SK-N-SH treated with all-trans-retinoic acid at 6 μM for 48 hours (cell line): ENCODE data around the gene DMRTC2.

Experiments used
- ATAC-seq: fragments of 200-7000 bp; cut with Tn5 transposase; 3 replicates; pipeline ENCODE4 v1.9.1; 2020; ENCODE audit warnings: mild to moderate bottlenecking, moderate library complexity
- ARNTL ChIP-seq: fragments of 450-650 bp; formaldehyde crosslinking; IDR thresholded peaks from 2 replicates; pipeline ENCODE4 v1.5.0; 2020; ENCODE audit warnings: low read depth, mild to moderate bottlenecking, moderate library complexity, borderline replicate concordance
- BACH2 ChIP-seq: fragments of 250-450 bp; sonication (Bioruptor Pico); IDR thresholded peaks from 2 replicates; pipeline ENCODE4 v1.9.0; 2021; ENCODE audit warnings: mild to moderate bottlenecking, borderline replicate concordance
- CSDC2 ChIP-seq: fragments of 250-450 bp; sonication (Bioruptor Pico); IDR thresholded peaks from 2 replicates; pipeline ENCODE4 v1.5.0; 2020; ENCODE audit warnings: mild to moderate bottlenecking, moderate library complexity
- ESRRG ChIP-seq: fragments of 250-450 bp; sonication (Bioruptor Pico); IDR thresholded peaks from 2 replicates; pipeline ENCODE4 v1.6.1; 2021; ENCODE audit warnings: mild to moderate bottlenecking
- GLIS3 ChIP-seq: fragments of 250-450 bp; sonication (Bioruptor Pico); IDR thresholded peaks from 2 replicates; pipeline ENCODE4 v1.5.0; 2020; ENCODE audit warnings: mild to moderate bottlenecking, moderate library complexity
- ISL1 ChIP-seq: fragments of 250-450 bp; sonication (Bioruptor Pico); IDR thresholded peaks from 2 replicates; pipeline ENCODE4 v2.1.2; 2022; ENCODE audit warnings: mild to moderate bottlenecking, moderate library complexity
- OSR1 ChIP-seq: fragments of 250-450 bp; sonication (Bioruptor Pico); IDR thresholded peaks from 2 replicates; pipeline ENCODE4 v1.8.0; 2022; ENCODE audit warnings: moderate library complexity, mild to moderate bottlenecking, inconsistent platforms
- PPARA ChIP-seq: fragments of 250-450 bp; sonication (Bioruptor Pico); IDR thresholded peaks from 2 replicates; pipeline ENCODE4 v1.5.0; 2020; ENCODE audit warnings: mild to moderate bottlenecking, borderline replicate concordance
- RARB ChIP-seq: fragments of 250-450 bp; sonication (Bioruptor Pico); IDR thresholded peaks from 2 replicates; pipeline ENCODE4 v1.8.0; 2021; ENCODE audit warnings: mild to moderate bottlenecking, moderate library complexity
- SNAI2 ChIP-seq: fragments of 250-450 bp; sonication (Bioruptor Pico); IDR thresholded peaks from 2 replicates; pipeline ENCODE4 v1.5.0; 2020; ENCODE audit warnings: mild to moderate bottlenecking, moderate library complexity
- TCF4 ChIP-seq: fragments of 250-450 bp; sonication (Bioruptor Pico); IDR thresholded peaks from 2 replicates; pipeline ENCODE4 v1.8.0; 2021; ENCODE audit warnings: mild to moderate bottlenecking, moderate library complexity, borderline replicate concordance
- TOX ChIP-seq: fragments of 250-450 bp; sonication (Bioruptor Pico); IDR thresholded peaks from 2 replicates; pipeline ENCODE4 v1.8.0; 2021; ENCODE audit warnings: mild to moderate bottlenecking, moderate library complexity, borderline replicate concordance
- ZC3H10 ChIP-seq: fragments of 250-450 bp; sonication (Bioruptor Pico); IDR thresholded peaks from 2 replicates; pipeline ENCODE4 v1.5.1; 2021; ENCODE audit warnings: mild to moderate bottlenecking, moderate library complexity
- ZFP3 ChIP-seq: fragments of 250-450 bp; sonication (Bioruptor Pico); IDR thresholded peaks from 2 replicates; pipeline ENCODE4 v1.5.0; 2020; ENCODE audit warnings: mild to moderate bottlenecking, moderate library complexity
- ZFP30 ChIP-seq: fragments of 450-650 bp; formaldehyde crosslinking; IDR thresholded peaks from 2 replicates; pipeline ENCODE4 v1.5.0; 2022; ENCODE audit warnings: mild to moderate bottlenecking, moderate library complexity
- ZNF565 ChIP-seq: fragments of 450-650 bp; formaldehyde crosslinking; conservative IDR thresholded peaks from 2 replicates; pipeline ENCODE4 v1.5.0; 2020; ENCODE audit warnings: low read depth, mild to moderate bottlenecking, moderate library complexity
- ZNF70 ChIP-seq: fragments of 450-650 bp; formaldehyde crosslinking; IDR thresholded peaks from 2 replicates; pipeline ENCODE4 v1.5.0; 2020; ENCODE audit warnings: mild to moderate bottlenecking, moderate library complexity
- ZNF8 ChIP-seq: fragments of 450-650 bp; formaldehyde crosslinking; IDR thresholded peaks from 2 replicates; pipeline ENCODE4 v1.5.0; 2020; ENCODE audit warnings: mild to moderate bottlenecking, moderate library complexity
- TF ChIP-seq, protein P1 (sequence below): fragments of 250-450 bp; sonication (Bioruptor Pico); IDR thresholded peaks from 2 replicates; pipeline ENCODE4 v1.8.0; 2020; ENCODE audit warnings: mild to moderate bottlenecking, moderate library complexity, borderline replicate concordance
- TF ChIP-seq, protein P2 (sequence below): fragments of 250-450 bp; sonication (Bioruptor Pico); IDR thresholded peaks from 2 replicates; pipeline ENCODE4 v1.5.1; 2020; ENCODE audit warnings: low read depth, mild to moderate bottlenecking, moderate library complexity
- TF ChIP-seq, protein P3 (sequence below): fragments of 250-450 bp; sonication (Bioruptor Pico); IDR thresholded peaks from 2 replicates; pipeline ENCODE4 v1.5.1; 2021; ENCODE audit warnings: mild to moderate bottlenecking, moderate library complexity
- TF ChIP-seq, protein P4 (sequence below): fragments of 250-450 bp; sonication (Bioruptor Pico); IDR thresholded peaks from 2 replicates; pipeline ENCODE4 v1.5.0; 2020; ENCODE audit warnings: mild to moderate bottlenecking, moderate library complexity

DMRTC2 gene

DNA sequence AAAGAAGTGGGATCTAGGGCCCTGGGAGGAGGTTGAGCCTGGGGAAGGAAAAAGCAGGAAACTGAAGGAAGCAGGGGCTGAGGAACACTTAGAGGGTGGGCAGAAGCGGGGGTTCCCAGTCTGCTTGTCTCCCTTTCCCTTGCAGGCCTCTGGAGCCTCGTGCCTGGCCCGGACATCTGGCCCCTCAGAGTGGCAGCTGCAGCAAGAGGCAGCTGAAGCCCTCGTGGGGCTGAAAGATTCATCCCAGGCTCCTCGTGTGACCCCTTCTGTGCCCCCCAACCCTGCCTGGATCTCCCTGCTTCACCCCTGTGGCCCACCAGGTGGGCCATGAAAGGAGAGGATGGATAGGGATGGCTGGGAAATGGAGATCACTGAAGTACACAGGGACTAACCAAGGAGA, 5.5 kb downstream of the DMRTC2 start:
- TF ChIP-seq ZNF70 (CRISPR knock-in tag) (no peak), ESRRG (no peak), ZC3H10 (no peak), CSDC2 (CRISPR knock-in tag) (no peak), SNAI2 (CRISPR knock-in tag) (no peak), ZNF565 (CRISPR knock-in tag) (no peak), RARB (no peak), GLIS3 (CRISPR knock-in tag) (no peak), ARNTL (CRISPR knock-in tag) (no peak), ISL1 (CRISPR knock-in tag) (no peak), BACH2 (CRISPR knock-in tag) (no peak), PPARA (CRISPR knock-in tag) (no peak)
- TF ChIP-seq, protein P1, sequence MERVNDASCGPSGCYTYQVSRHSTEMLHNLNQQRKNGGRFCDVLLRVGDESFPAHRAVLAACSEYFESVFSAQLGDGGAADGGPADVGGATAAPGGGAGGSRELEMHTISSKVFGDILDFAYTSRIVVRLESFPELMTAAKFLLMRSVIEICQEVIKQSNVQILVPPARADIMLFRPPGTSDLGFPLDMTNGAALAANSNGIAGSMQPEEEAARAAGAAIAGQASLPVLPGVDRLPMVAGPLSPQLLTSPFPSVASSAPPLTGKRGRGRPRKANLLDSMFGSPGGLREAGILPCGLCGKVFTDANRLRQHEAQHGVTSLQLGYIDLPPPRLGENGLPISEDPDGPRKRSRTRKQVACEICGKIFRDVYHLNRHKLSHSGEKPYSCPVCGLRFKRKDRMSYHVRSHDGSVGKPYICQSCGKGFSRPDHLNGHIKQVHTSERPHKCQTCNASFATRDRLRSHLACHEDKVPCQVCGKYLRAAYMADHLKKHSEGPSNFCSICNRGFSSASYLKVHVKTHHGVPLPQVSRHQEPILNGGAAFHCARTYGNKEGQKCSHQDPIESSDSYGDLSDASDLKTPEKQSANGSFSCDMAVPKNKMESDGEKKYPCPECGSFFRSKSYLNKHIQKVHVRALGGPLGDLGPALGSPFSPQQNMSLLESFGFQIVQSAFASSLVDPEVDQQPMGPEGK = no peak
- TF ChIP-seq, protein P2, sequence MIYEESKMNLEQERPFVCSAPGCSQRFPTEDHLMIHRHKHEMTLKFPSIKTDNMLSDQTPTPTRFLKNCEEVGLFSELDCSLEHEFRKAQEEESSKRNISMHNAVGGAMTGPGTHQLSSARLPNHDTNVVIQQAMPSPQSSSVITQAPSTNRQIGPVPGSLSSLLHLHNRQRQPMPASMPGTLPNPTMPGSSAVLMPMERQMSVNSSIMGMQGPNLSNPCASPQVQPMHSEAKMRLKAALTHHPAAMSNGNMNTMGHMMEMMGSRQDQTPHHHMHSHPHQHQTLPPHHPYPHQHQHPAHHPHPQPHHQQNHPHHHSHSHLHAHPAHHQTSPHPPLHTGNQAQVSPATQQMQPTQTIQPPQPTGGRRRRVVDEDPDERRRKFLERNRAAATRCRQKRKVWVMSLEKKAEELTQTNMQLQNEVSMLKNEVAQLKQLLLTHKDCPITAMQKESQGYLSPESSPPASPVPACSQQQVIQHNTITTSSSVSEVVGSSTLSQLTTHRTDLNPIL (CRISPR knock-in tag) = no peak
- TF ChIP-seq, protein P3, sequence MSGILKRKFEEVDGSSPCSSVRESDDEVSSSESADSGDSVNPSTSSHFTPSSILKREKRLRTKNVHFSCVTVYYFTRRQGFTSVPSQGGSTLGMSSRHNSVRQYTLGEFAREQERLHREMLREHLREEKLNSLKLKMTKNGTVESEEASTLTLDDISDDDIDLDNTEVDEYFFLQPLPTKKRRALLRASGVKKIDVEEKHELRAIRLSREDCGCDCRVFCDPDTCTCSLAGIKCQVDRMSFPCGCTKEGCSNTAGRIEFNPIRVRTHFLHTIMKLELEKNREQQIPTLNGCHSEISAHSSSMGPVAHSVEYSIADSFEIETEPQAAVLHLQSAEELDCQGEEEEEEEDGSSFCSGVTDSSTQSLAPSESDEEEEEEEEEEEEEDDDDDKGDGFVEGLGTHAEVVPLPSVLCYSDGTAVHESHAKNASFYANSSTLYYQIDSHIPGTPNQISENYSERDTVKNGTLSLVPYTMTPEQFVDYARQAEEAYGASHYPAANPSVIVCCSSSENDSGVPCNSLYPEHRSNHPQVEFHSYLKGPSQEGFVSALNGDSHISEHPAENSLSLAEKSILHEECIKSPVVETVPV (CRISPR knock-in tag) = no peak

DNA sequence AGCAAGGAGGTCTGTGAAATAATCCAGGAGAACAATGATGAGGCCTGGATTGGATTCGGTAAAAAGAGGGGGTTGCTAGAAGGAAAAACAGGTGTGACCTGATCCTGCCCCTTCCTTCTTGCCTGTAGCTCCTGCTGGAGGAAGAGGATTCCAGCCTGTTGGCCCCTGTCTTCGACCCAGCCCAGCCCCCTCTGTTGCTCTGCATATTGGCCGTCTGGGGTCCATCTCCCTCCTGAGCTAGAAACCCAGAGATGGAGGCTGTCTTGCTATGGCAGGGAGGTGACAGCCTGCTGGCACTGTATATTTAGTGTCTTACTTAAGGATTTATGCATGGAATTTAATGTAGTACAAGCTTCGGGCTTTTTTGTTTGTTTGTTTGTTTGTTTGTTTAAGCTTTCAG, 6.6 kb downstream of the DMRTC2 start:
- TF ChIP-seq, protein P2 (CRISPR knock-in tag) = no peak
- no peak for TF ChIP-seq ZFP3 (CRISPR knock-in tag)
- no peak for TF ChIP-seq ESRRG
- ATAC-seq = no peak

More for the DNA sequence above, 5.5 kb downstream of the DMRTC2 start:
- ATAC-seq = no peak

DNA sequence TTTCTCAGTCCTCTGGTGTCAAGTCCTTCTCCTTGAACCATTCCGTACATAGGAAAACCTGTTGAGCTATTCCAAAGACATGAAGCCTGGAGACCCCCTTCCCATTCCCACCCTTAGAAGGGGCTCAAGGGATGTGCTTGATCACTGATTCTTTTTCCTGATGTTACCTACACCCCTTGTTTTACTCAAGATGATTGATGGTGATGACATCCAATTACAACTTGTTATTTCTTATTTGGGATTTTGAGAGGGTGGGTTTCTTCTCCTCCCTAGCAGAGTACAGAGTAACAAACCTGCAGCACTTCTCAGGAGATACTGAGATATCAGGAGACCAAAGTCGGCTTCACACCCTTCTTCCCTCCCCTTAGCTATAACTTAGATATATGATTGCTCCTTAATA, 8.5 kb downstream of the DMRTC2 start:
- TF ChIP-seq, protein P4, sequence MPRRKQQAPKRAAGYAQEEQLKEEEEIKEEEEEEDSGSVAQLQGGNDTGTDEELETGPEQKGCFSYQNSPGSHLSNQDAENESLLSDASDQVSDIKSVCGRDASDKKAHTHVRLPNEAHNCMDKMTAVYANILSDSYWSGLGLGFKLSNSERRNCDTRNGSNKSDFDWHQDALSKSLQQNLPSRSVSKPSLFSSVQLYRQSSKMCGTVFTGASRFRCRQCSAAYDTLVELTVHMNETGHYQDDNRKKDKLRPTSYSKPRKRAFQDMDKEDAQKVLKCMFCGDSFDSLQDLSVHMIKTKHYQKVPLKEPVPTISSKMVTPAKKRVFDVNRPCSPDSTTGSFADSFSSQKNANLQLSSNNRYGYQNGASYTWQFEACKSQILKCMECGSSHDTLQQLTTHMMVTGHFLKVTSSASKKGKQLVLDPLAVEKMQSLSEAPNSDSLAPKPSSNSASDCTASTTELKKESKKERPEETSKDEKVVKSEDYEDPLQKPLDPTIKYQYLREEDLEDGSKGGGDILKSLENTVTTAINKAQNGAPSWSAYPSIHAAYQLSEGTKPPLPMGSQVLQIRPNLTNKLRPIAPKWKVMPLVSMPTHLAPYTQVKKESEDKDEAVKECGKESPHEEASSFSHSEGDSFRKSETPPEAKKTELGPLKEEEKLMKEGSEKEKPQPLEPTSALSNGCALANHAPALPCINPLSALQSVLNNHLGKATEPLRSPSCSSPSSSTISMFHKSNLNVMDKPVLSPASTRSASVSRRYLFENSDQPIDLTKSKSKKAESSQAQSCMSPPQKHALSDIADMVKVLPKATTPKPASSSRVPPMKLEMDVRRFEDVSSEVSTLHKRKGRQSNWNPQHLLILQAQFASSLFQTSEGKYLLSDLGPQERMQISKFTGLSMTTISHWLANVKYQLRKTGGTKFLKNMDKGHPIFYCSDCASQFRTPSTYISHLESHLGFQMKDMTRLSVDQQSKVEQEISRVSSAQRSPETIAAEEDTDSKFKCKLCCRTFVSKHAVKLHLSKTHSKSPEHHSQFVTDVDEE (CRISPR knock-in tag) = no peak
- TF ChIP-seq ZNF565 (CRISPR knock-in tag) = no peak
- TF ChIP-seq ZFP3 (CRISPR knock-in tag) = no peak
- no peak for TF ChIP-seq ZFP30 (CRISPR knock-in tag)
- no peak for TF ChIP-seq BACH2 (CRISPR knock-in tag)
- no peak for TF ChIP-seq RARB
- TF ChIP-seq ZNF70 (CRISPR knock-in tag) = no peak
- TF ChIP-seq SNAI2 (CRISPR knock-in tag) = no peak
- TF ChIP-seq TOX (CRISPR knock-in tag) = no peak
- no peak for TF ChIP-seq OSR1
- no peak for TF ChIP-seq ARNTL (CRISPR knock-in tag)
- ATAC-seq = no peak

DNA sequence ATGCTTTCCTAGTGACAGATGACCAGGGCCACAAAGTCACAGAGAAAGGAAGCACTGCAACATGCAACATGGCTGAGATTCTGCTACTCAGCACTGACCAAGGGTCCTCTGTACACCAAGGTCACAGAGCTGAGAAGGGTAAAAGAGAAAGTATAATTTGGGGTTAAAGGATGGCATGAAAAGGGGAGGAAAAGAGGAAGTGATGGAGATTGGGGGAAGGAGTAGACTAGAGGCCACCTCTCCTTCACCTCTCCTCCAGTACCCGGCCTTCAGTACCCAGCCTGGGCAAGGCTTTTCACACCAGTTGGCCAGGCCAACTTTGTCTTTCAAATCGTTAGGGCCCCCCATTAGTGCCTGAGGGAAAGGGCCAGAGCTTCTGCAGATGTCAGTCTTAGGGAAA, 8.9 kb downstream of the DMRTC2 start:
- ATAC-seq = no peak
- TF ChIP-seq ZNF8 (CRISPR knock-in tag) = no peak
- TF ChIP-seq ZFP3 (CRISPR knock-in tag) = no peak
- TF ChIP-seq ARNTL (CRISPR knock-in tag) = no peak
- no peak for TF ChIP-seq ZNF70 (CRISPR knock-in tag)
- no peak for TF ChIP-seq BACH2 (CRISPR knock-in tag)
- no peak for TF ChIP-seq ESRRG
- no peak for TF ChIP-seq CSDC2 (CRISPR knock-in tag)
- TF ChIP-seq RARB = no peak
- TF ChIP-seq ISL1 (CRISPR knock-in tag) = no peak
- no peak for TF ChIP-seq TCF4
- TF ChIP-seq ZNF565 (CRISPR knock-in tag) = no peak
- TF ChIP-seq ZC3H10 = no peak
- TF ChIP-seq SNAI2 (CRISPR knock-in tag) = no peak
- no peak for TF ChIP-seq ZFP30 (CRISPR knock-in tag)
- TF ChIP-seq, protein P2 (CRISPR knock-in tag) = no peak
- TF ChIP-seq, protein P4 (CRISPR knock-in tag) = no peak
